HG03439 (cell line): ENCODE results near the gene XPNPEP3.
"Not testable (repeated sequence)": the region's sequence is repeated elsewhere in the genome, so short reads cannot be mapped to it uniquely, and the experiment has no call there.

Experiments
- ATAC-seq: cut with Tn5 transposase; IDR thresholded peaks from one replicate; pipeline ENCODE4 v1.9.1; 2021; ENCODE audit warnings: mild to moderate bottlenecking, moderate library complexity; ENCODE audit not compliant: unreplicated experiment

XPNPEP3 gene

GRCh38 chr22:40856513-40857308, at the start of gene XPNPEP3, which contains the start of gene ST13:
XPNPEP3 (plus strand) TSS chr22:40857148; CDS start chr22:40857182, 34 bp downstream.
ST13 (minus strand) TSS chr22:40856639; CDS start chr22:40856540, 99 bp downstream.
- ATAC-seq: peak; percentile 92

- ATAC-seq: no peak
Observed at GRCh38 chr22:40808018-40808841, 48.7 kb upstream of the XPNPEP3 start.

GRCh38 chr22:40813912-40814315, 43.0 kb upstream of the XPNPEP3 start:
- ATAC-seq: no peak

- ATAC-seq: no peak
Observed at GRCh38 chr22:40817737-40818136, 39.2 kb upstream of the XPNPEP3 start.

GRCh38 chr22:40818192-40818746, 38.7 kb upstream of the XPNPEP3 start:
- peak; percentile 12 for ATAC-seq

- peak; percentile 62 for ATAC-seq
Observed at GRCh38 chr22:40818747-40819598, 38.0 kb upstream of the XPNPEP3 start, which contains the start of gene SLC25A17. SLC25A17 (minus strand) TSS chr22:40819346; CDS start chr22:40819248, 98 bp downstream.

GRCh38 chr22:40819599-40820140, 37.3 kb upstream of the XPNPEP3 start:
- ATAC-seq: no peak

- ATAC-seq: no peak
Observed at GRCh38 chr22:40823426-40823825, 33.5 kb upstream of the XPNPEP3 start.

- ATAC-seq: not testable (repeated sequence)
Observed at GRCh38 chr22:40826292-40826691, 30.7 kb upstream of the XPNPEP3 start.

- no peak for ATAC-seq
Observed at GRCh38 chr22:40826984-40827741, 29.8 kb upstream of the XPNPEP3 start.

GRCh38 chr22:40829131-40829530, 27.8 kb upstream of the XPNPEP3 start:
- no peak for ATAC-seq

GRCh38 chr22:40834619-40835018, 22.3 kb upstream of the XPNPEP3 start:
- no peak for ATAC-seq

GRCh38 chr22:40838486-40838885, 18.5 kb upstream of the XPNPEP3 start:
- ATAC-seq: no peak

GRCh38 chr22:40844951-40845350, 12.0 kb upstream of the XPNPEP3 start:
- ATAC-seq: no peak

GRCh38 chr22:40845816-40846215, 11.1 kb upstream of the XPNPEP3 start:
- ATAC-seq: not testable (repeated sequence)

GRCh38 chr22:40853333-40853732, 3.6 kb upstream of the XPNPEP3 start:
- ATAC-seq: no peak

GRCh38 chr22:40853961-40854360, 3.0 kb upstream of the XPNPEP3 start:
- no peak for ATAC-seq

GRCh38 chr22:40855071-40855978, 1.6 kb upstream of the XPNPEP3 start:
- no peak for ATAC-seq
